ENCODE measurements around the gene TFPT. TPM values are rescaled to one million over a fixed set of nuclear protein-coding genes. Genes with fewer than 3 reads are reported as not detected.

TFPT gene
- total RNA-seq, 1 experiment from 2014 or later = 26.6 TPM

DNA sequence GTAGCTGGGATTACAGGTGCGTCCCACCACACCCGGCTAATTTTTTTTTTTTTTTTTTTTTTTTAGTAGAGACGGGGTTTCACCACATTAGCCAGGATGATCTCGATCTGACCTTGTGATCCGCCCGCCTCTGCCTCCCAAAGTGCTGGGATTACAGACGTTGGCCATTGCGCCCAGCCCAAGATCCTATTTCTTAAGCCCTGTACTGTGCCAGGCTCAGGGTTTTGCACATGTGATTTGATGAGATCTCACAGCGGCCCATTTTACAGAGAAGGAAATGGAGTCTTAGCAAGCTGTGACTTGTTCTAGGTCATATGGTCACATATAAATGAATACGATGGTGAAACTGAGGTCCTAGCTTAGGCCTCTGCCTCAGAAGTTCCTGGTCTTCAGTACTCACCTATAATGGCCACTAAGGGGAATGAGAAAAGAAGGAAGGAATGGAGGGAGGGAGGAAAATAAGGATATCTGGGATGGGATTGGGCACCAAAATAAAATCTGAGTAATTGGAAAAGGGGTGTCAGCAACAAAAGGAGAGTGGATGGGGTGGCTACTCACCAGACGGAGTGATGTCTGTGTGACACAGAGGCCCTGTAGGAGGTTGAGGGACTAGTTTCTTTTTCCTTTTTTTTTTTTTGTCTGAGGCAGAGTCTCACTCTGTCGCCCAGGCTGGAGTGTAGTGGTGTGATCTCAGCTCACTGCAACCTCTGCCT is 16.1 kb downstream of the TFPT start:
- Histone ChIP-seq H3K4me1 (ENCODE audit: insufficient read depth, low read length) (no peaks in the 10 kb centered on the region), H4K5ac (ENCODE audit: insufficient read length, low read depth, low read length) (no peak overlapping the region), H4K91ac (ENCODE audit: insufficient read length, low read depth, low read length) (no peak overlapping the region), H3K18ac (ENCODE audit: insufficient read length, low read depth, low read length) (no peak overlapping the region), H3K56ac (ENCODE audit: insufficient read length, low read depth, low read length) (no peak overlapping the region), H2AFZ (ENCODE audit: low read length) (no peak overlapping the region), H3K79me2 (ENCODE audit: insufficient read depth, low read length) (peaks cover 1% of the 10 kb centered on the region; the same call in 1 of the 2 replicates), H2AK5ac (ENCODE audit: insufficient read length, low read length) (no peak overlapping the region), H2BK12ac (ENCODE audit: insufficient read length, low read depth, low read length) (no peak overlapping the region), H3K23me2 (ENCODE audit: insufficient read length, low read depth, low read length, poor library complexity, severe bottlenecking) (peaks cover 9% of the 10 kb centered on the region), H3K9me3 (ENCODE audit: control insufficient read depth, low read depth, low read length) (no peaks in the 10 kb centered on the region), H3K23ac (ENCODE audit: insufficient read length, low read depth, low read length) (no peak overlapping the region), H3K27ac (ENCODE audit: insufficient read length, low read depth, low read length) (no peak overlapping the region), H2BK20ac (ENCODE audit: low read depth, low read length, poor library complexity, severe bottlenecking) (no peak overlapping the region), H4K8ac (replicated peaks; ENCODE audit: insufficient read length, low read depth, low read length) (no peak overlapping the region), H2BK120ac (ENCODE audit: low read depth, low read length, poor library complexity, severe bottlenecking) (no peak overlapping the region), H3T11ph (ENCODE audit: low read length) (no peak overlapping the region), H3K27me3 (ENCODE audit: insufficient read depth, low read length) (no peaks in the 10 kb centered on the region; the same call in 1 of the 2 replicates), H3K79me1 (ENCODE audit: insufficient read depth, low read depth, low read length, poor library complexity, severe bottlenecking) (peaks cover 4% of the 10 kb centered on the region), H3K14ac (ENCODE audit: insufficient read depth, low read length) (no peak overlapping the region), H3K9ac (ENCODE audit: extremely low read depth, insufficient read length, low read length) (no peak overlapping the region), H4K20me1 (ENCODE audit: control insufficient read depth, insufficient read depth, insufficient read length) (no peaks in the 10 kb centered on the region), H3K4me2 (ENCODE audit: insufficient read depth, insufficient read length, low read length) (no peak overlapping the region), H2BK15ac (ENCODE audit: low read depth, low read length) (no peak overlapping the region), H2BK5ac (ENCODE audit: insufficient read length, low read length) (no peak overlapping the region), H3K4ac (ENCODE audit: low read depth, low read length) (no peak overlapping the region)
- Mint-ChIP-seq H3K4me3 (peak overlapping the region in 1 of 2 experiments; percentile 36; a peak in 1 of 5 replicates), H3K36me3 (ENCODE audit: insufficient read depth in 1 of 3, low read depth in 3 of 3) (peaks cover 0 to 4% (median 2%) of the 10 kb centered on the region in 3 experiments; a peak in 5 of 7 replicates), H3K9me3 (peaks cover under 1 to 4% of the 10 kb centered on the region in 2 experiments), H3K27me3 (ENCODE audit: low read depth) (peaks cover 24% of the 10 kb centered on the region), H3K4me1 (peaks cover 11 to 25% of the 10 kb centered on the region in 2 experiments), H3K27ac (no peak overlapping the region)
- TF ChIP-seq, protein P1, sequence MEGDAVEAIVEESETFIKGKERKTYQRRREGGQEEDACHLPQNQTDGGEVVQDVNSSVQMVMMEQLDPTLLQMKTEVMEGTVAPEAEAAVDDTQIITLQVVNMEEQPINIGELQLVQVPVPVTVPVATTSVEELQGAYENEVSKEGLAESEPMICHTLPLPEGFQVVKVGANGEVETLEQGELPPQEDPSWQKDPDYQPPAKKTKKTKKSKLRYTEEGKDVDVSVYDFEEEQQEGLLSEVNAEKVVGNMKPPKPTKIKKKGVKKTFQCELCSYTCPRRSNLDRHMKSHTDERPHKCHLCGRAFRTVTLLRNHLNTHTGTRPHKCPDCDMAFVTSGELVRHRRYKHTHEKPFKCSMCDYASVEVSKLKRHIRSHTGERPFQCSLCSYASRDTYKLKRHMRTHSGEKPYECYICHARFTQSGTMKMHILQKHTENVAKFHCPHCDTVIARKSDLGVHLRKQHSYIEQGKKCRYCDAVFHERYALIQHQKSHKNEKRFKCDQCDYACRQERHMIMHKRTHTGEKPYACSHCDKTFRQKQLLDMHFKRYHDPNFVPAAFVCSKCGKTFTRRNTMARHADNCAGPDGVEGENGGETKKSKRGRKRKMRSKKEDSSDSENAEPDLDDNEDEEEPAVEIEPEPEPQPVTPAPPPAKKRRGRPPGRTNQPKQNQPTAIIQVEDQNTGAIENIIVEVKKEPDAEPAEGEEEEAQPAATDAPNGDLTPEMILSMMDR (conservative IDR thresholded peaks at IDR 0.05) = no peak
- WGBS (ENCODE audit: extremely low coverage, insufficient read length, low lambda C conversion rate) = no CpG with 5 or more reads among the region's 12 CpGs
- DNase-seq = no peak

Measured in H9 (cell line).